ENCODE measurements around the gene ELL2.

- no peak for TF ChIP-seq EZH2 (optimal IDR thresholded peaks at IDR 0.05; ENCODE audit: low read depth, low read length)
- no peak for TF ChIP-seq CTCF (IDR thresholded peaks at IDR 0.05; ENCODE audit: low read length)
- TF ChIP-seq EZH2phosphoT487 (IDR thresholded peaks at IDR 0.05; ENCODE audit: low read length) = no peak
These were observed 23.3 kb downstream of the ELL2 start for GRCh38 chr5:95938347-95938746.
